ENCODE data around the gene GABRP.
"Not testable (repeated sequence)": the region's sequence is repeated elsewhere in the genome, so short reads cannot be mapped to it uniquely, and the experiment has no call there.

The GABRP gene, protein sequence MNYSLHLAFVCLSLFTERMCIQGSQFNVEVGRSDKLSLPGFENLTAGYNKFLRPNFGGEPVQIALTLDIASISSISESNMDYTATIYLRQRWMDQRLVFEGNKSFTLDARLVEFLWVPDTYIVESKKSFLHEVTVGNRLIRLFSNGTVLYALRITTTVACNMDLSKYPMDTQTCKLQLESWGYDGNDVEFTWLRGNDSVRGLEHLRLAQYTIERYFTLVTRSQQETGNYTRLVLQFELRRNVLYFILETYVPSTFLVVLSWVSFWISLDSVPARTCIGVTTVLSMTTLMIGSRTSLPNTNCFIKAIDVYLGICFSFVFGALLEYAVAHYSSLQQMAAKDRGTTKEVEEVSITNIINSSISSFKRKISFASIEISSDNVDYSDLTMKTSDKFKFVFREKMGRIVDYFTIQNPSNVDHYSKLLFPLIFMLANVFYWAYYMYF

DNA sequence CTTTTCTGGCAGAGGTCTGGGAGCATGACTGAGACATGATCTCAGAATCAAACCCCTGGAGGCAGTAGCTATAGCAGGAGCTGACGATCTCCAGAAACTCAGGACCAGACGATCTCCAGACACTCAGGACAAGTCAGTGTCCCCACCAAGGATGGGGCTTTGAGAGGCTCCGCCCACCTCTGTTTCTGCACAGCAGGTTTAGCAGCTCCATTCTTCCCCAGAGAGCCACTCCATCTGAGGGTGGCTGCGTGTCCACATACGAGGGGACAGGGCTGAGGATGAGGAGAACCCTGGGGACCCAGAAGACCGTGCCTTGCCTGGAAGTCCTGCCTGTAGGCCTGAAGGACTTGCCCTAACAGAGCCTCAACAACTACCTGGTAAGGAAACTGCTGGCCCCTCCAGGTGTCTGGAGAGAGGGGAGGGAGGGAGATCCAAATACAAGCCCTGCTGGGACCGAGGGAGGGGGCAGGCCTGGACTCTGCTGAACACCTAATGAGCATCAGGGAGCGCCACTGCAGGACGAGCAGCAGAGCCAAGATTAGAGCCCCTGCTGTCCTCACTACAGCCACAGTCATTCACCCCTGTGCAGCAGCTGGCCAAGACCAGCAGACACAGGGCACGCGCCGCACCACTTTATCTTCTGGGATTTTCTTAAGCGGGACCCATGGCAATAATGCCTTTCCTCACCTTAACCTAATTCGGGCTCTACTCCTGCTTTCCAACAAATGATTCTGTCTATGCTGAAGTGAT, at the start of gene GABRP:
GABRP (plus strand) TSS at position 228 of the 750 bp plus-strand sequence. CDS start 4,891 bp downstream, outside the sequence.
- DNase-seq (ENCODE audit: low read depth, low spot score): no peak

DNA sequence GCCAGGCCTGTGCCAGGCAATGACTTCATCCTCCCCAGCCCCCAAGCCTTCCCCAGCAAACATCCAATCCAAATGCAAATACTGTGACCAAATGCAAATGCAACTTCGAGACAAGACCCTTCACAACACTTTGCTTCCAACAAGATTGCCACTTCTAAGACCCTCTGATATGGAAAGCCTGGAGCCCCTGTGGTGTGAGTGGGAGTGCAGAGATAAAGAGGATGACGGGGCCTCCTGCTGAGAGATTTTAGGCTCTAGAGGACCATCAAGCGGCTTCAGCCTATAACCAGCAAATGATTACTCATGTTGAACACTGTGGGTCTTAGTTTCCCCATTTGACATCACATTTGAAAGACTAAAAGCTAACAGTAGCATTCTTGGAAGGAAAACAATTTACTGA, 46.6 kb upstream of the GABRP start:
- no peak for DNase-seq (ENCODE audit: low read depth, low spot score)

DNA sequence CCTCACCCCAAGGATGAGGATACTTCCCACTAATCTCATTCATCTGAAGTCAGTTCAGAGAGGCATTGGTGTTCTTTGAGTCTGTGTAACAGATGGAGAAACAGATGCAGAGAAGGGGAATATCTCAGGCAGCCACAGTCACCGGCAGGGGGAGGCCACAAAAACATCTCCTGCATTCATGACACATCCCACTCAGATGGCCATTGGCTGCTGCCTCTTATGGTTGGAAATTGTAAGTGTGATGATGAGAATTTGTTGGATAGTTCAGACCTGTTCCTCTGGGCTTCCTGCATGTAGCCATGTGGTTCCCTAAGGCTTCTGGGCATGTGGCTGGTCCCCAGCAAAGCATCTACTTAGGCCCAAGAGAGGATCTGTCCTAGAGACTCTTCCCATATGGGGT, 45.9 kb upstream of the GABRP start:
- no peak for DNase-seq (ENCODE audit: low read depth, low spot score)

DNA sequence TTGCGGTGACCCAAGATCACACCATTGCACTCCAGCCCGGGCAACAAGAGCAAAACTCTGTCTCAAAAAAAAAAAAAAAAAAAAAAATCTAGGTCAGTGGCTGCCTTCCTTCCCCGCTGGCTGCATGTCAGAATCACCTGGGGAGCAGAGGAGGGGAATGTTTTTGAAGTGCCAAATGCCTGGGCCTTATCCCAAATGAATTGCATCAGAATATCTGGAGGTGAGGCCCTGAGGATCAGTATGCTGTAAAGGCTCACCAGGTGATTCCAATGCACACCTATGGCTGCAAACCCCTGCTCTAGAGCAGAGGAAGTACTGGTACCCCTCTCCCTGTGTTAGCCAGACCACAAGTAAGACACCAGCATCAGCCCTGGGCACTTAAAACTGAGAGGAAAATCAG, 44.7 kb upstream of the GABRP start:
- DNase-seq (ENCODE audit: low read depth, low spot score): no peak

DNA sequence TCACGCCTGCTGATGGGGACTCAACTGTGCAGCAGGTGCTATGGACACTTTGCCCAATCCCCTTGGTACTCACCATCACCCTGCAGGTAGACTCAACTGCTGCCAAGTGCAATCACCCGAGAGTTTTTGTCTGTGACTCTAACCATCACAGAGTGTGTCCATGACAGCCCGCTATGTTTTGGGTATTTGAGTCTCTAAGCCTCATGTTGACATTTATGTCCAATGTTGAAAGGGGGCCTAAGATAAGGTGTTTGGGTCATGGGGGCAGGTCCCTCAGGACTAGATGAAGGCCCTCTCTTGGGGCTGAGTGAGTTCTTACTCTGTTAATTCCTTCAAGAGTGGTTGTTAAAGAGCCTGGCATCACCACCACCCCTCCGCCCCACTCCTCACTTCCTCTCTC, 44.1 kb upstream of the GABRP start:
- no peak for DNase-seq (ENCODE audit: low read depth, low spot score)

DNA sequence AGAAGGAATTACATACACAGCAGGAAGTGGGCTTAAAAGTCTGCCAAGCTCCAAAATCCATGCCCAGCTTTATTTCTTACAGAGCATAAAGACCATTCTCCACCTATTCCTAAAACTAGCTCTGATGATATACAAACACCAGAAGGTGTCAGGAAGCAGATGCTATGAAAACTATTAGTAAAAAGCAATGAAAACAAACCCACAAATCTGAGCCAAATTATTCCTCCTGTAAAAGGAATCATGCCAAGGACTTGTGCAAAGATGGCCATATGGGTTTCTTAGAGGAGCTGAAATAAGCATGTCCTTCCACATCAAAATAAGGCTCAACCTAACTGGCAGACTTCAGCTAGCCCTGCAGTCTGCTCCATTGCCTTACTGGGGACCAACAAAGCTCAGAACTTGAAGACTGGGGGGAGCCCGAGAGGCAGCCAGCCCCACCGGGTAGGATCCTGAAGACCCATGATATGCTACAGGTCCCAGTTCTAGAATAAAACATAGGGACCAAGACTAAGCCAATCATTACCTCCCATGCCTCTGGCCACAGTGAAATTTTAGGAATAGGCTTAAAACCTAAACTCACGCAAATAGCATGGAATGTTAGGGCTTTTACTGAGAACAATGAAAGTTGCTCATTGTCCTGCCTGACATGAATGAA, 42.8 kb upstream of the GABRP start:
- DNase-seq (ENCODE audit: low read depth, low spot score): no peak

DNA sequence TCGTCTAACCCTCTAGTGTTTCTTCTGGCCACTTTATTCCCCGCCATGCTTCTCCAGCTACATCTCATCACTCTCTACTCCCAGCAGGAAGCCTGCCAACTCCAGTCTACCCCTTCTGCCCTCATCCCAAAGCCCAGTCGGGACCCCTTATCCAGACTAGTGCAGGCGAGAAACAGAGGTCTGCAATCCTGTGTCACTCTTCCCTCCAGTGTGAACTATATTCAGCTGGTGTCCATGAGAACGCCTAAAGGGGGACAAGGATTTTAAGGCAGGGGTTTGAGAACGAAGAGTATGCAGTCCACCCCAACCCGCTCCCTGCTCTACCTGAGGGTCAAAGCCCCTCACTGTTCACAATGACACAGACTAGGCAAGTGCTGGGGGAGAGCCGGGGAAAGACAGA, 41.7 kb upstream of the GABRP start:
- no peak for DNase-seq (ENCODE audit: low read depth, low spot score)

DNA sequence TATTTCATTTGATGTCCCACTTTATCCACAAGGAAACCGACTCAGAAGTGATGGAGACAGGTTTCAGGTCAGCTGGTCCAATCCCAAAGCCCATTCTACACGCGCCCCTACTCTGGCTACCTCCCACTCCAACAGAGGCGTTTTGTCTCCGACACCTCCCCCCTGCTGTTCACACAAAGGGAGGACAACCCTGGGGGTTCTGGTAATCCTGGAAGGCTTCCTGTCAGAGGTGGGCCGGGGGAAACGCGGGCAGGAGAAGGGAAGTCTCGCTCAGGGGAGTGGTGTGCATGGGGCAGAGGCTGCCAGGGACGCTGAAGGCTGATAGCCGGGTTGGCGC, 39.7 kb upstream of the GABRP start:
- DNase-seq (ENCODE audit: low read depth, low spot score): no peak

DNA sequence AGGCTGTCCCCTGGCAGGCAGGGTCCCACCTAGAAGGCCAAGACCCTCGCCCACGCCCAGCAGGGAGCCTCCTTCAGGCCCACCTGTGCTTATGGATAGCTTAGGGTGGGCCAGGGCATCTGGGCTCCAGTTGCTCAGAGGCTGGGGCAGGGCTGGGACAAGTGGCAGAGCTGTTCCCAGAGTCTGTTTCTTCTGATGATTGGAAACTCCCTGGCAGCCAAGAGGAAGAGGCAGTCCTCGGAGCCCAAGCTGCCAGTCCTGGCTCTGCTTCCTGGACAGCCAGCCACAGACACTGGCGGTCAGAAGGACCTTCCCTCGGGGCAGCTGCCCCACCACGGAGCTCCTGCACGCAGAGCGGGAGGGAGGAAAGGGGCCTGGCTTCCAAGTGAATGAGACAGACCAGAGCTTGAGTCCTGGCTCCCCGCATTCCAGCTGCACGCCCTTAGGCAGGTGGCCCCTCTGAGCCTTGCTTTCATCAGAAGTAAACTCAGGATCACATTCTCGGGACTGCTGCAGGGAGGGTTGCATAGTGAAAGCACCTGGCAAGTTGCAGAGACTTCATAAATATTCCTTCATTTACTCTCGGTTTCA, 37.9 kb upstream of the GABRP start:
- no peak for DNase-seq (ENCODE audit: low read depth, low spot score)

DNA sequence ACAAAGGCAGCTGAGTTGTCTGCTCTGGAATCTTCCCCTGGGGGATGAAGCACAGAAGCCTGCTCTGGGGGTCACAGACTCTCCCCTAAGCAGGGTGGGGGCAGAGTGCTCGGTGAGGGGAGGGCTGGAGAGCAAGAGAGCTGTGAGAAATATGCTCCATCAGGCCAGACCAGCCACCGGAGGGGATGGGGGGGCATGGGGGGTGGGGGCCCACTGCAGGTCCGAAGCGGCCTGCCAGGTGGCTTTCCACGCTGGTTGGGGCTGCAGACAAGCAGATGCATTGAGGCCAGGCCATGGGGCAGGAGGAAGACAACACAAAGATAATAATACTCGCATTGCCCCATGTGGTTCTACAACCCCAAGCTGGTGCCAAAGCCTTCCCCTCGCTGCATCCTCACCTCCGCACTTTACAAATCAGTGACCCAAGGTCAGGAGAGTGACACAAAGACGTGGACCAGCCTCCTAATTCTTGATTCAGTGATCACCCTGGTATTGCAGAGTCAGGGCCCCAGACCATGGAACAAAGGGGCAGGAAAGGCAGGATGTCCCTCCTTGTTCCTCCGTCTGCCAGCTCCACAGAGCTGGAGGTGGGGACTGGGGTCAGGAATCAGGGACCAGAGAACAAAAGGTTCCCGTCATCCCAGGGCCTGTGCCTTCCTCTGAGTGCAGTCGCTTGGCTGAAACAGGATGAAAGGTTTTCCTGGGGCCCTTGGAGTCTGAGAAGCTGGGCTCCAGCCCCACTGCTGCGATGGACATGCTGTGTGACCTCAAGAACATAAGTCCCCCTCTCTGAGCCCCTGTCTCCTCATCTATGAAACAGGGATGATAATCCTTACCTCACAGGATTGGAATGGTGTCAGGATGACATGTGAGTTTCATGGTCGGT, 37.2 kb upstream of the GABRP start:
- no peak for DNase-seq (ENCODE audit: low read depth, low spot score)

DNA sequence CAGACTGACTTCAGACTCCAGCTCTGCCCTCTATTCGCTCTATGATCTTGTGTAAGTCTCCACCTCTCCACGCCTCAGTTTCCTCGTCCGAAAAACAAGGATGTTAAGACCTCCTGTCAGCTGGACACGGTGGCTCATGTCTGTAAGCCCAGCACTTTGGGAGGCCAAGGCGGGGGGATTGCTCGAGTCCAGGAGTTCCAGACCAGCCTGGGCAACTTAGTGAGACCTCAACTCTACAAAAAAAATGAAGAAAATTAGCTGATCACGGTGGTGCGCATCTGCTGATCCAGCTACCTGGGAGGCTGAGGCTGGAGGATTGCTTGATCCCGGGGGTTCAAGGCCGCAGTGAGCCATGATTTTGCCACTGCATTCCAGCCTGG, 36.6 kb upstream of the GABRP start:
- DNase-seq (ENCODE audit: low read depth, low spot score): no peak

DNA sequence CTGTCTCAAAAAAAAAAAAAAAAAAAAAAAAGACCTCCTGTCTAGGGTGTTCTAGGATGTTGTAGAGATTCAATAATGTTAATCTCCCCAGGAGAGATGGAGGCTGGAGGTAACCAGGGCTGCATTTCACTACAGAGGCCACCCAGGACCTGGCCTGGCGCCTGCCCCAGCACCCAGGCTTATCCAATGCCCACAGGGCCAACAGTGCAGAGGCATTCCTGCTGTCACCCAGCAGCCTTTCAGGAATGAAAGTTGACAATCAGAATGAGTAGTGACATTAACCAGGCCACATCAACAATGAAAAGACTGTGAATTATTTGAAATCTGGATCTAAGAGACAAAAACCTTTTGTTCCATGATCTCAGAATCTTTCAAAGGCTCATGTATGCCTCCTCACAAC, 36.2 kb upstream of the GABRP start:
- DNase-seq (ENCODE audit: low read depth, low spot score): no peak

DNA sequence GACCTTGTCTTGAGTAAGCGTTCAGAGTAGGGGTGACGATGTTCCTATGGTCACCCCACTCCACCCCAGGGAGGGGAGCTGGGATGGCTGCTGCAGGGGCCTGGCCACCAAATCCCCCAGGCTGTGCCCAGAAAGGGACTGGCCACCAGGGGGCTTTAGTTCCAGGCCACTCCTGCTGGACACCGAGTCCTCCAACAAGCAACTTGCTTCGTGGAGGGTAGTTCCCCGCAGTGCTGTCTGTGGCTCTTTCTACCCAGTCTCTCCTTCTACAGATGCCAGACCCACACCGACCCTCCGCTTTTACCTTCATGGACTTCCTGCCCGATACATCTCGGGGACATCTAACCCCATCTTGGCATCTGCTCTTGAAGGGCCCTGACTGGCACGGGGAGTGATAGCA, 35.7 kb upstream of the GABRP start:
- no peak for DNase-seq (ENCODE audit: low read depth, low spot score)

DNA sequence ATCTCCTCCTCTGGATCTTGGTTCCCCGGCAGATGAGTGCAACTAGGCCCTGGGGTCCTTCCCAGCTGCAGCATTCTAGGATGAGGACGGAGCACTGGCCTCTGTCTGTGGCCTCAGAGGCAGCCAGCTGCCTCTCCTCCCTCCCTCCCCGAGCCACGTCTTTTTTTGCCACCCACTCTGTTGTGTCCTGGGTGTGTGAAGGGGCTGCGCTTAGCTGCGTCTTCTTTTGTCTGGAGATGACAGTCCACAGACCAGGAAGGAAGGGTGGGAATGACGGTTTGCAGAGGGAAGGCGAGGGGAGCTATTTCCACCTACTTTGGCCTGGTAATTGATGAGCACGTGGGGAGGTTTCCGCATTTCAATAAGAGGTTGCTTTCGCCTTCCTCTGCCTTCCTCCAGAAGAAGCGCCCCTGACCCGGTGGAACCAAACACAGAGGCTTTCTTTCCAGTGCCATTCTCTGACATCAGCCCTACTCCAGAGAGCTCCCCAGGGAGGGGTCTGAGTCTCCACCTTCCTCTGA, 34.5 kb upstream of the GABRP start:
- no peak for DNase-seq (ENCODE audit: low read depth, low spot score)

DNA sequence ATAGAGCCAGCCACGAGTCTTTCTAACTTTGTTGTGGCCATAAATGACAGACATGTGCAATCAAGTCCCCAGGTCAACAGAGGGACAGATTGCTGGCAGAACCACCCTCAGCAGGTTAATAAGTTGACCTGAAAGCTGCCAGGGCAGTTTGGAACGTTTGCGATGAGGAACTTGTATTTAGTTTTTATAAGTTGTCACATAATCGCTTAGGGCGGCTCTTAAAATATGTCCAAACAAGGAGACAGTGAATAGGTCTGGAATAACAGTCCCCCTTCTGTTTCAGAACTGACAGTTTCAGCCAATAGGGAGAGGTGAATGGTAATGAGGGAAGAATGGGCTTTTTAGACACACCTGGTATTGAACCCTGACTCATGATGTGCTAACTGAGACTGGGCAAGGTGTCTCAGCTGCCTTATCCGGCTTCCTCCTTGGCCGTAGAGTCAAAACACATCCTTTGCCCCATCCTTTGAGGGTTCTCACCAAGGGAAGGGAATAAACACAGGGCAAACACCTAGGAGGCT, 33.6 kb upstream of the GABRP start:
- DNase-seq (ENCODE audit: low read depth, low spot score): no peak

DNA sequence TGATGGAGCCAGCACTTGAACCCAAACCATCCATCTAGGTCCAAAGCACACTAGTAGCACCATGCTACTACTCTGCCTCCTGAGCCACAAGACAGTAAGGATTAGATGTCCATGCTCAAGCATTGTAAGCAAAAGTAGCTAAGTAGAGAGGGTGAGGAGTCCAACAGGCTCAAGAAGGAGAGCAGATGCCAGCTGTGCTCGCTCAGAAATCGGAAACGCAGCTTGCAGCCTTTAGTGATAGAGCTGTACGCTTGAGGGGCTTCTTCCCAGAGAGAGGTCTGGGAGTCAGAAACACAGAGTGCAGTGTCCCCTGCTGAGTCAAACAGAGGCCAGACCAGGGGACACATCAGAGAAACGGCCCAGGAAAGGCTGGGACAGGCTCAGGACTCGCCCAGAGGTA, 32.7 kb upstream of the GABRP start:
- DNase-seq (ENCODE audit: low read depth, low spot score): no peak

DNA sequence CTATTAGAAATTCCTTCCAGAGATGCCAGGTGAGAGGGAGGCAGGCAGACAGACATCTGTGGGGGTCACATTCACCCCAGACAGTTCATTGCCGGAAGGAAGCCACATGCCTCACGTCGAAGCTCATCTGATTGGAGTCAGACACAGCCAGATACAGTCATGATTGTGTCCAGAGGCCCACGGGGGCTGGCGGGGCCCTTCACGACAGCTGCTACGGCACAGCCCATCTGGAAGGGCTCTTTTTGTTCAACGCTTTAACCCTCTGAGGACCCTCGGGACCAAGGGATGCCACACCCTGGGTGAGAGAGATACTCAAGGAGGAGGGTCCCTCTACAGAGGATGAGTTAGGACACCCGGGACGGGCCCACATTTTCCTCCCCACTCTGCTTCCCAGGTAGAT, 31.9 kb upstream of the GABRP start:
- no peak for DNase-seq (ENCODE audit: low read depth, low spot score)

DNA sequence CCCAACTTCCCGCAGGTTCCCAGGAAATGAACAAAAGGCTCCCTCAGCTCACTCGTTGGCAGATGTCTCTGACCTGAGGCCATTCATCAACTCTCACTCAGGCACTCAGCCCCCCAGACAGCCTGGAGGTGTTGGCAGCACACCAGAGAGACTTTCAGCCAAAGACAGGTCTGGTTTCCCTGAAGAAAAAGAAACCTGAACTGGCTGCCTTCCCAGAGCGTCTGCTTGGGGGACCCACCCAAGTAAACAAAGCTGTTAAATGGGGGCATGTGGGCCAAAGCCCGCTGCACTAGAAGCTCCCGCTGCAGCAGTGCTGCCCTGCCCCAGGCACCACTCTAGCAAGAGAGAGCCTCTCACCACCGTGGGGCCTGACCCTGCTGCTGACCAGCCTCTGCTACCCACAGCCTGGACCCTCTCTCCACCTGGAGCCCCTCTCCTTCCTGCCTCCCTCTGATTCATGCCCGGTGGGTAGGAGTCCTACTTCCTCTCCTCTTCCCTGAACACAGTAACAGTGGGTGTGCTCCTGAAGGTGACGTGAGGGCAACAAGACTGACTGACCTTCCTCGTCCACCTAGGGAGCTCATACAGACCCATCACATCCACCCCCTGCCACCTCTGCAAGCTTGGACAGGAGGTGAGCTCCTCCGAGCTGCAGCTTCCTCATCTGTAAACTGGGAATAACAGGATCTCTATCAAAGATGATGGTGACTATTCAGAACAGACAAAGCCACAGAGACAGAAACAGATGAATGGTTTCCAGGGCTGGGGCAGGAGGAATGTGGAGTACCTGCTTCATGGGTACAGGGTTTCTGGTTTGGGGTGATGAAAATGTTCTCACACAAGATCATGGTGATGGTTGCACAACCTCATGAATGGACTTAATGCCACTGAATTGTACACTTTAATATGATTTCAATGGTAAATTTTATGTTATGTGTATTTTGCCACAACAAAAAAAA, 31.0 kb upstream of the GABRP start:
- DNase-seq (ENCODE audit: low read depth, low spot score): no peak

DNA sequence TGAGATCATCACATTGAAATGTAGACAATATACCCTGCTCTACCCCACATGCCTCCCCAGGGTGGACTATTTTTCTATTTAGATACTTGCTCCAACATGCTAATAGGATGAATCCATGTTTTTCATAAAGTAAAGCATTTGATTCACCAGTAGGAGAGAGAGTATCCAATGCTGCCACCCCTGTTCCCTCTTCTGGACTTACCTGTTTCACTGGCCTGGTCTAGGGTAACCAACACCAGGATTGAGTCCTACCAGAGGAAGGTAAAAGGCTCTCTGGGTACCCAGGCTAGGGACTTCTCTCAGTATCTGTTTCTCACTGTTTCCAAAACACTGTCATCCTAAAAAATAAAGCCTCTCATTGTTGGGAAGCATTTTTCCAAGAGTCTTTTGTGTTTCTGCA, 30.2 kb upstream of the GABRP start:
- no peak for DNase-seq (ENCODE audit: low read depth, low spot score)

DNA sequence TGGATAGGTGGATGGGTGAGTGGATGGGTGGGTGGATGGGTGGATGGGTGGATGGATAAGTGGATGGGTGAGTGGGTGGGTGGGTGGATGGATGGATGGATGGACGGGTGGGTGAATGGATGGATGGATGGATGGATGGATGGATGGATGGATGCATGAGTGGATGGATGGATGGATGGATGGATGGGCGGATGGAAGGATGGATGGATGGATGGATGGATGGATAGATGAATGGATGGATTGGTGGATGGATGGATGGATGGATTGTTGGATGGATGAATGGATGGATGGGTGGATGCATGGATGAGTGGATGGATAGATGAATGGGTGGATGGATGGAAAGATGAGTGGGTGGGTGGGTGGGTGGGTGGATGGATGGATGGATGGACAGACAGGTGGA, 29.0 kb upstream of the GABRP start:
- DNase-seq (ENCODE audit: low read depth, low spot score): not testable (repeated sequence)

Measured in activated CD4-positive, CD25-positive, alpha-beta regulatory T cell treated with anti-CD3 and anti-CD28 coated beads, Interleukin-2, amount 50 U/mL, for 16 hours (primary cell).